Skeletal muscle cell (primary cell): Measurements from ENCODE around the gene TMPRSS9.
"Not testable (repeated sequence)": the region's sequence is repeated elsewhere in the genome, so short reads cannot be mapped to it uniquely, and the experiment has no call there.

ENCODE experiments used
- DNase-seq: peaks from one replicate; pipeline ENCODE4 v3.0.0-alpha.2; 2010; ENCODE audit warnings: low read depth
- H3K4me3 ChIP-seq: 2 replicates; pipeline ENCODE4 v1.5.1; 2011; ENCODE audit warnings: low read depth, mild to moderate bottlenecking, control low read depth, low read length, moderate library complexity

Gene TMPRSS9

DNA sequence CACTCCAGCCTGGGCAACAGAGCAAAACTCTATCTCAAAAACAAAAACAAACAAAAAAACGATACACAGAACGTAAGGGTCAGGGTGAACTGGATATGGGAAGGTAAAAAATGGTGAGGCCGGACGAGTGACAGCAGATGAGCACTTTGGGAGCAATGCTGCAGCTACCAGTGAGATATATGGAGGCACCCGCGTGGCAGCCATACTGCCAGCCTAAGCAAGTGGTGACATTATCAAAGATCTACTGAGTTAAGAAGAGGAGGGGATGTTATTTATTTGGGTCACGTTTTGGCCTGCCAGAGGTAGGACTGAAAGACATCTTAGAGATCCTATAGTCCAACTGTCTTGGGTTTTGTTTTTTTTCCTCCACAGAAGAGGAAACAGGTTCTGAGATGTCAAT, 53.1 kb downstream of the TMPRSS9 start:
- DNase-seq: no peak
- H3K4me3 ChIP-seq: no peak overlapping the region

DNA sequence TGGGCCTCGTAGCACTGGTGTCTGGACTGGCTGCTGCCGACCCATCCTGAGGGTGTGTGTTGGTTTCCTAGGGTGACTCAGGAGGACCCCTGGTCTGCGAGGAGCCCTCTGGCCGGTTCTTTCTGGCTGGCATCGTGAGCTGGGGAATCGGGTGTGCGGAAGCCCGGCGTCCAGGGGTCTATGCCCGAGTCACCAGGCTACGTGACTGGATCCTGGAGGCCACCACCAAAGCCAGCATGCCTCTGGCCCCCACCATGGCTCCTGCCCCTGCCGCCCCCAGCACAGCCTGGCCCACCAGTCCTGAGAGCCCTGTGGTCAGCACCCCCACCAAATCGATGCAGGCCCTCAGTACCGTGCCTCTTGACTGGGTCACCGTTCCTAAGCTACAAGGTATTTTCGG, 53.6 kb downstream of the TMPRSS9 start:
- DNase-seq: no peak
- no peak overlapping the region for H3K4me3 ChIP-seq

DNA sequence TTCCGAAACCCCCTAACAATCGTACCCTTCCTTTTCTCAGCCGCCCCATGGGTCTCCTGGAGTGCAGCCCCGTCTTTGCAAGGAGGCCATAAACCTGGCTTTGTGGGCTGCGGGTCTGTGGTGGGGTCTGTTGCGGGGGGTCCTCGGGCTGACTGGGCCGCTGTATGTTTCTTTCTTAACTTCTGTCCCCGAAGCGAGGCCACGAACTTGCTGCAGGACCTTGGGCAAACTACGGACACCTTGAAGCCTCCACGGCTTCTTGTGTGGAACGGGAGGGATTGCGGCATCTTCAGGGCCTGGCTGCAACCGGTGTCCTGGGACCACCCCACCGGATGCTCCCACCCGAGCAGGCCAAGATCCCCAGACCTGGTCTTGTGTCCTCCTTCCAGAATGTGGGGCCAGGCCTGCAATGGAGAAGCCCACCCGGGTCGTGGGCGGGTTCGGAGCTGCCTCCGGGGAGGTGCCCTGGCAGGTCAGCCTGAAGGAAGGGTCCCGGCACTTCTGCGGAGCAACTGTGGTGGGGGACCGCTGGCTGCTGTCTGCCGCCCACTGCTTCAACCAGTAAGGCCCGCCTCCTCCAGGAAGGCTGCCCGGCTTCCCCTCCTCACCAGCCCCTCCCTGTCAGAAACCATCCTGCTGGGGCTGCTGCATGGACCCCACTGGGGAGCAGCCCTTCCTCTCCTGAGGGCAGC, 55.4 kb downstream of the TMPRSS9 start:
- DNase-seq: no peak
- no peak overlapping the region for H3K4me3 ChIP-seq

DNA sequence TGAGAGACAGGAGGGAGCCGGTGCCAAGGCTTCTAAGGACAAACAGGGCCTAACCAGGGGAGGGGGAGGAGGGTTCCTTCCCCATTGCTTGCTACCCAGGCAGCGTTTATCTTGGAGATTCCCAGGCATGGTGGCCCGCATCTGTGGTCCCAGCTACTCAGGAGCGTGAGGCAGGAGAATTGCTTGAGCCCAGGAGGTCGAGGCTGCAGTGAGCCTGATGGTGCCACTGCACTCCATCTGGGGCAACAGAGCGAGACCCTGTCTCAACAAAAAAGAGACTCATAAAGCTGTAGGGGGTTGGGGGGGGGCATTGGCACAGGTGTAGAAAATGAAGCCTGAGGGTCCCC, 55.9 kb downstream of the TMPRSS9 start:
- DNase-seq: no peak
- H3K4me3 ChIP-seq: no peak overlapping the region

DNA sequence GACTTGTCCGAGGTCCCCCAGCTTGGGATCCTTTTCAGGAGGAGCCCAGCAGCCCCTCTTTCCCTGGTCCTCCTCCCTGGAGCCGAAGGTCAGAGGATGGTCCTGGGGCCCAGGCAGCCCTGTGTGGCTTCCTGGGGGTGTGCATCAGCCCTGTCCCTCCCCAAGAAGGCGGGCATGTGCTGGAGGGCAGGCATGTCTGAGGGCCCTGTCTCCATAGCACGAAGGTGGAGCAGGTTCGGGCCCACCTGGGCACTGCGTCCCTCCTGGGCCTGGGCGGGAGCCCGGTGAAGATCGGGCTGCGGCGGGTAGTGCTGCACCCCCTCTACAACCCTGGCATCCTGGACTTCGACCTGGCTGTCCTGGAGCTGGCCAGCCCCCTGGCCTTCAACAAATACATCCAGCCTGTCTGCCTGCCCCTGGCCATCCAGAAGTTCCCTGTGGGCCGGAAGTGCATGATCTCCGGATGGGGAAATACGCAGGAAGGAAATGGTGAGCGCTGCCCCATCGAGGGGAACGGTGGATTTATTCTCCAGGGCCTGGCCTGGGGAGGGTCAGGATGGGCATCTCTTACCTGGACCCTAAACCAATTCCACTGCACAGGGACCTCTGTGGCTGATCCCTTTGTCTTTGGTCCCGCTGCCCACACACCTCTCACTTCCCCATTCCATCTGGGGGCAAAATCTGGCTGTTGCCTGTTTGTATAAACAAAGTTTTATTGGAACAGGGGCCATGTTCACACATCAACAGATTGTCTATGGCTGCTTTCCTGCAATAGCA, 56.4 kb downstream of the TMPRSS9 start:
- no peak overlapping the region for H3K4me3 ChIP-seq
- no peak for DNase-seq

GRCh38 chr19:2417436-2417835, 57.4 kb downstream of the TMPRSS9 start:
- DNase-seq, H3K4me3 ChIP-seq: not testable (repeated sequence)

DNA sequence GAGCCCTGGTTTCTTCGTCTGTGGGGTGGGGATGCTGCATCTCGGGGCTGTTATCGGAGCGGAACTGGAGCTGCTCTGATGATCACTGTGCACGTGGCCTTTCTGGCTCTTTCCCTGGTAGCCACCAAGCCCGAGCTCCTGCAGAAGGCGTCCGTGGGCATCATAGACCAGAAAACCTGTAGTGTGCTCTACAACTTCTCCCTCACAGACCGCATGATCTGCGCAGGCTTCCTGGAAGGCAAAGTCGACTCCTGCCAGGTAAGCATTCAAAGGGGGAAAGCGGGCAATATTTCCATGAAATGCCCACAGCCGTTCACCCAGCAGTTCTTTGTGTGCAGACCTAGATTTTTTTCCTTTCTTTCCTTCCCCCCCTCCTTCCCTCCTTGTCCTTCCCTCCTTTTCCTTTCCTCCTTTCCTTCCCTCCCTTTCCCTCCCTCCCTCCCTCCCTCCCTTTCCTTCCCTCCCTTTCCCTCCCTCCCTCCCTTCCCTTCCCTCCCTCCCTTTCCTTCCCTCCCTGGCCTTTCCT, 57.9 kb downstream of the TMPRSS9 start:
- no peak for DNase-seq
- H3K4me3 ChIP-seq: no peak overlapping the region

GRCh38 chr19:2419754-2420153, 59.7 kb downstream of the TMPRSS9 start:
- DNase-seq: no peak
- no peak overlapping the region for H3K4me3 ChIP-seq

- no peak for DNase-seq
Observed at GRCh38 chr19:2420490-2420889, 60.4 kb downstream of the TMPRSS9 start.

DNA sequence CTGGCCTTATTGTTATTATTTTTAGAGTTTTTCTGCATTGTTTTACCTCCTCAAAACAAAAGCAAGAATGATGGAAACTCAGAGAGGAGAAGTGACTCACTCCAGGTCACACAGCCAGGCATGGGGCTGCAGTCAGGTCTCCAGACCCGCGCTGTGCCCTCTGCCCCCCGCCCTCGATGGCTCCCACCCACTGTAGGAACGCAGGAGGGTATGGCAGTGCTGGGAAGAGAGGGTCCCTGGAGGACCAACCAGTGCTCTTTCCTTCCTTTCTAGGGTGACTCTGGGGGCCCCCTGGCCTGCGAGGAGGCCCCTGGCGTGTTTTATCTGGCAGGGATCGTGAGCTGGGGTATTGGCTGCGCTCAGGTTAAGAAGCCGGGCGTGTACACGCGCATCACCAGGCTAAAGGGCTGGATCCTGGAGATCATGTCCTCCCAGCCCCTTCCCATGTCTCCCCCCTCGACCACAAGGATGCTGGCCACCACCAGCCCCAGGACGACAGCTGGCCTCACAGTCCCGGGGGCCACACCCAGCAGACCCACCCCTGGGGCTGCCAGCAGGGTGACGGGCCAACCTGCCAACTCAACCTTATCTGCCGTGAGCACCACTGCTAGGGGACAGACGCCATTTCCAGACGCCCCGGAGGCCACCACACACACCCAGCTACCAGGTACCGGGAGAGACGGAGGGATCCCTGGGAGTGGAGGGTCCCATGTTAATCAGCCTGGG, 61.7 kb downstream of the TMPRSS9 start:
- DNase-seq: no peak
- no peak overlapping the region for H3K4me3 ChIP-seq

More at GRCh38 chr19:2420490-2420889, 60.4 kb downstream of the TMPRSS9 start:
- H3K4me3 ChIP-seq: no peak overlapping the region

DNA sequence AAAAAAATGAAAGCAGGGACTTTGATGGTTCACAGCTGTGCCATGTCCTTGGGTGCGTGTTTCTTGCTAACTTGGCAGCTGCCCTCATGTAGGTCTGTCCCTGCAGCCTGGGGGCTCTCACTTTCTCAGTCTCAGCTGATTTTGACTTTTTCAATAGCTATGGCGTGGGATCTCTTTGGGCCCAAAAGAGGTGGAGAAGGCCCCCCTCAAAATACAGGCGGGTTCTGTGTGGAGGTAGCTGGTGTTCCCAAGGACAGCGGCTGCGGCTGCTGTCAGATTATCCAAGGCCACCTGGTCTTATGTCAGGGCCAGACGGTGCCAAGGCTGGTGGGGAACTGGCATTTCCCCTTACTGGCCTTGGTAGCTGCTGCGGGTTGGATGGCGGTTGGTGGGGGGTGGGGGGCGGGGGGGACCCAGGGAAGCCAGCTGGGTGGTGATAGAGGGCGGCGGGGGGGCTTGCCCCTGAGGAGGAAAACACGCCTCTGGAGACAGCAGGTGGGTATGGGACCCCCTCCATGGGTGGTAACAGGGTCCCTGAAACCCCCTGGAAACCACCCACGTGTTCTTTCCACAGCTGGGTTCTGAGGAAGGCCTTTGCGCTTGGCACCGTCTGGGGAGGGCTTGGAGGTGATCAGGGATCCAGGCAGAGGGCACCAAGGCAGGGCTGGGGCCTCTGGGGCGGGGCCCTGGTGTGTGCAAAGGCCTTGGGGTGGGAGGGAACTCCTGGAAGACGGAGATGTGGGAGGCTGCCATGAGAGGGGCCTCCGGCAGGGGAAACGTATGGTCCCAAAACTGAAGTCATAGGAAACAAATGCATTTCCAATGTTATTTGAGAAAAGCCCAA, 63.2 kb downstream of the TMPRSS9 start:
- H3K4me3 ChIP-seq: no peak overlapping the region
- DNase-seq: no peak

DNA sequence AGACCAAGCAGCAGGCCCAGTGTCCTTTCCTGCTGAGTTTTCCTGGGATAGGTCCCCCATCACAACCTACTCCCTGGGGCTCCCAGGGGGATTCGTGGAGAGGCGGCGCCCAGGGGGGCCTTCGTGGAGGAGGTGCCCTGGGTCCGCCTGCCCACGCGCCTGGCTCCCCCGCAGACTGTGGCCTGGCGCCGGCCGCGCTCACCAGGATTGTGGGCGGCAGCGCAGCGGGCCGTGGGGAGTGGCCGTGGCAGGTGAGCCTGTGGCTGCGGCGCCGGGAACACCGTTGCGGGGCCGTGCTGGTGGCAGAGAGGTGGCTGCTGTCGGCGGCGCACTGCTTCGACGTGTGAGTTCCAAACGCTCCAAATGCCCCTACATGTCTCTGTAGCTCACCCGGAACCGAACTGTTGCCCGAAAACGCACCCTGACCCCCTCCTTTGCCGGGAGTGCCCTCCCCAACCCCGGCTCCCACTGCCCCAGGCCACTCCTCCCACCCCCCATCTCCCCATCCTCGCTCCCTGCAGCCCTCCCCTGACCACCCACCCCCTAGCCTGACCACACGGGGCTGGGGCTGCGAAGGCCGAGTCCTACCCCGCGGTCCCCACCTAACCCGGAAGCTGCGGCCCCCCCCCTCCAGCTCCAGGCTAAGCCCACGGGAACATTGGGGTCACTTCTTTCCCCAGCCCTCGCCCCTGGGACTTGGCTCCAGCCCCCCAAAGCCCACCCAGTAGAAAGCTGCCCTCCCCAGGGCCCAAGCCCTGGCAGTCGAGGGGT, 64.0 kb downstream of the TMPRSS9 start:
- DNase-seq: no peak
- no peak overlapping the region for H3K4me3 ChIP-seq

- H3K4me3 ChIP-seq: peak overlapping the region; percentile 96
- DNase-seq: peak; percentile 41
Observed at GRCh38 chr19:2424686-2425621, 64.9 kb downstream of the TMPRSS9 start.

DNA sequence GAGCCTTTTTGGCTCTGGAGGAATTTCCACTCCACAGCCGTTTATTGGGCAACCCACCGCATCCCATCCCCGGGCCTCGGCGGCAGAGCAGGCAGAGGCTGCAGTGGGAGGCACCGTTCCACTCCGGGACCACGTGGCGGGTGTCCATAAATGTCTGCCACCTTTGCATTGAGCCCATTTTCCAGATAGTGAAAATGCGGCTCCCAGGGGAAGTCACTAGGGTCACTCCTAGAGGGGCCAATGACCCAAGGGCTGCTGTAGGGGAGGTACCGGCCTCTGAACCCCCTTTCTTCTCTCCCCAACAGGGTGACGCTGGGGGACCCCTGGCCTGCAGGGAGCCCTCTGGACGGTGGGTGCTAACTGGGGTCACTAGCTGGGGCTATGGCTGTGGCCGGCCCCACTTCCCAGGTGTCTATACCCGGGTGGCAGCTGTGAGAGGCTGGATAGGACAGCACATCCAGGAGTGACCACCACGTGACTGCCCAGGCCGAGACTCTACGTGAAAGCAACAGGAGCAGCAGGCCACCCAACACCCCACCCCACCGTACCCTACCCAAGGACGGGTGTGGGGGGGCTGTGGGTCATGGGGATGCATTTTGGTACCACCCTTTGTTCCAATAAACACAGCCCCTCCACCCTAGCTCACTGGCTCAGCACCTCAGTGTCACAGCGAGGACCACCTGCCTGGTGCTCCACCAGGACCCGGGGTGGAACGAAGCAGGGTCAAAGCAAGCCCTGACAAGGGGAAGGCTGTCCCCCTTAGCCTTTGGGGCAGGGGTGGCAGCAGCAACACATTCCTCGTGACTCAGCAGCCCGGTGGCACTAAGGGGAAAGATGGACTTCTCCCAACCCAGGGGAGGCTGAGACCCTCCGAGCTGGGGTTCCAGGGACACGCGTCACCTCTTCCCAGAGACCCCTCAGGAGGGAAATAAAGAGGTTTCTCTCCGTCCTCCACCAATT, 65.8 kb downstream of the TMPRSS9 start:
- DNase-seq: no peak
- peak overlapping the region; percentile 96 for H3K4me3 ChIP-seq

- H3K4me3 ChIP-seq: peak overlapping the region; percentile 96
- DNase-seq: no peak
Observed at GRCh38 chr19:2426611-2427428, 66.8 kb downstream of the TMPRSS9 start.
